Loucy (cell line): Measurements from ENCODE around the gene TPSD1.

Experiments used
- EZH2phosphoT487 ChIP-seq: fragments of 200-600 bp; IDR thresholded peaks from 2 replicates; pipeline ENCODE4 v1.6.1; 2018; ENCODE audit warnings: antibody characterized with exemption, mild to moderate bottlenecking, moderate library complexity, borderline replicate concordance
- TF ChIP-seq, protein P1 (sequence below): fragments of 200-600 bp; sonication (generic); conservative IDR thresholded peaks from 2 replicates; pipeline ENCODE4 v1.5.1; 2014; ENCODE audit warnings: mild to moderate bottlenecking, antibody characterized with exemption, low read length

DNA sequence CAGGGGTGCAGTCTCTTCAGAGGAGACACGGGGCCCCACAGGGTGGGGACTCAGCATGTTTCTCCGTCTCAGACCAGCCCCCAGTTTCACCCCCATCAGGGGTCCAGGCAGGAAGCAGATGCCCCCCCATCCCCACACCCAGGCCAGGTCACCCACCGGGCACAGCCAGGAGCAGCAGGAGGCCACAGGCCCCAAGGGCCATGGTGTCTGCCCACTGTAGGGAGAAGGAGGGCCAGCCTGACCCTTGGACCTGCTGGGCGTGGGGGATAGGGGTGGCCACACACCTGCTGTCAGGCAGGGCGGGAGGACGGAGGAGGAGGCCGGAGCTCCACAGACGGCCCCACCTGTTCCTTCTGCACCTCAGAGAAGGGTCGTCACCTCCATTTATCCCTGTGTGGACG is 30.8 kb upstream of the TPSD1 start, which contains the start of gene TPSG1:
- TF ChIP-seq, protein P1, sequence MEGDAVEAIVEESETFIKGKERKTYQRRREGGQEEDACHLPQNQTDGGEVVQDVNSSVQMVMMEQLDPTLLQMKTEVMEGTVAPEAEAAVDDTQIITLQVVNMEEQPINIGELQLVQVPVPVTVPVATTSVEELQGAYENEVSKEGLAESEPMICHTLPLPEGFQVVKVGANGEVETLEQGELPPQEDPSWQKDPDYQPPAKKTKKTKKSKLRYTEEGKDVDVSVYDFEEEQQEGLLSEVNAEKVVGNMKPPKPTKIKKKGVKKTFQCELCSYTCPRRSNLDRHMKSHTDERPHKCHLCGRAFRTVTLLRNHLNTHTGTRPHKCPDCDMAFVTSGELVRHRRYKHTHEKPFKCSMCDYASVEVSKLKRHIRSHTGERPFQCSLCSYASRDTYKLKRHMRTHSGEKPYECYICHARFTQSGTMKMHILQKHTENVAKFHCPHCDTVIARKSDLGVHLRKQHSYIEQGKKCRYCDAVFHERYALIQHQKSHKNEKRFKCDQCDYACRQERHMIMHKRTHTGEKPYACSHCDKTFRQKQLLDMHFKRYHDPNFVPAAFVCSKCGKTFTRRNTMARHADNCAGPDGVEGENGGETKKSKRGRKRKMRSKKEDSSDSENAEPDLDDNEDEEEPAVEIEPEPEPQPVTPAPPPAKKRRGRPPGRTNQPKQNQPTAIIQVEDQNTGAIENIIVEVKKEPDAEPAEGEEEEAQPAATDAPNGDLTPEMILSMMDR: no peak
- TF ChIP-seq EZH2phosphoT487: no peak
